ENCODE measurements around the gene ELOB. TPM values are rescaled to one million over a fixed set of nuclear protein-coding genes. Genes with fewer than 3 reads are reported as not detected.

Gene ELOB
- 262 and 317 TPM in 2 replicates for total RNA-seq

DNA sequence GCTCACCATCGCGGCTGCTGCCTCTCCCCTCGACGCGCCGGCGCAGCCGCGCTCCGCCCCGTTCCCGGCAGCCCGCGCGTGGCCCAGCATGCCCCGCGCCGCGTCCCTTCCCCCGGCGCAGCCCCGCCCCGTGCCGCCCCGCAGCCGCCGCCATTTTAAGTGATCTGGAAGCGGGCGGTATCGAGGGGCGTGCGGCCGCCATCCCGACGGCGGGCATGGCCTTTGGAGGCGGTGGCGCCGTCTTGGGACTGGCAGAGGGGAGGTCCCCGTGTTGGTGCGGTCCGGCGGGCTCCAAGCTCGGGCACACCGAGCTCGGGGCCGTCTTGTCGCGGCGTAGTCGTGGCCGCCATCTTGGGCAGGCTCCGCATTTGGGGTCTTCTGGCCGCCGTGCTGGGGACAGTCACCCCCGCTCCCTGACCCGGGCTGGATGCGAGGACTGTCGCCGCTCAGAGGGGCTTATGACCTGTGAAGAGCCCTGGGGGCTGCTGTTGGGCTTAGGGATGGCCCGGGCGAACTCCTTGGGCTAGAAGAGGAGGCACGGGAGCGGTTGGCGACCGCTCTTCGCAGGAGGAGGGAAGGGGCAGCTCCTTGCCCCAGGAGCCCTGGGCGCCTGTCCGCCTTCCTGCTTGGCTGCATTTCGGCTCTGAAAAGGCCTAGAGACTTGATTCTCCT lies at the start of gene ELOB:
Gene ELOB, minus strand, starts transcription at position 50 of the 672 bp plus-strand sequence. Its CDS starts 41 bp downstream, at position 9.

GRCh38 chr16:2816751-2817339 lies 39.8 kb upstream of the ELOB start, which contains the start of gene PRSS21:
Gene PRSS21, plus strand, starts transcription at chr16:2817237. Its CDS starts 32 bp downstream, at chr16:2817269.

DNA sequence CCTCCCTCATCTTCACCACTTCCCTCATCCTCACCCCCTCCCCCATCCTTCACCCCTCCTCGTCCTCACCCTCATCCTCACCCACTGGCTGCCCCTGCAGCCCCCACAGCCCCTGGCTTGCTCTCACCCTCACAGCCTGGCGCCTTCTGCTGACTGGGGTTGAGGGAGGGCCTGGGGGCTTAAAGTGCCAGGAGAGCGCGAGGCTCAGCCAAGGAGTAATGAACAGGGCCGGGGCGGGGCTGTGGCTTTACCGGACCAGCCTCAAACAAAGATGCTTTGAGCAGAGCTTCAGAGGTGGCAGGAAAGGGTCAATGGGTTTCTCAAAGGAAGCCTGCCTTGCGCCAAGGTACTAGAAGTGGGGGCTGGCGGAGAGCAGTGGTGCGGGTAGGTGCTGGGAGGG lies 10.3 kb upstream of the ELOB start, which contains the start of gene PRSS33:
Gene PRSS33, minus strand, starts transcription at position 155 of the 400 bp plus-strand sequence. CDS start 1,013 bp downstream, outside the sequence.

DNA sequence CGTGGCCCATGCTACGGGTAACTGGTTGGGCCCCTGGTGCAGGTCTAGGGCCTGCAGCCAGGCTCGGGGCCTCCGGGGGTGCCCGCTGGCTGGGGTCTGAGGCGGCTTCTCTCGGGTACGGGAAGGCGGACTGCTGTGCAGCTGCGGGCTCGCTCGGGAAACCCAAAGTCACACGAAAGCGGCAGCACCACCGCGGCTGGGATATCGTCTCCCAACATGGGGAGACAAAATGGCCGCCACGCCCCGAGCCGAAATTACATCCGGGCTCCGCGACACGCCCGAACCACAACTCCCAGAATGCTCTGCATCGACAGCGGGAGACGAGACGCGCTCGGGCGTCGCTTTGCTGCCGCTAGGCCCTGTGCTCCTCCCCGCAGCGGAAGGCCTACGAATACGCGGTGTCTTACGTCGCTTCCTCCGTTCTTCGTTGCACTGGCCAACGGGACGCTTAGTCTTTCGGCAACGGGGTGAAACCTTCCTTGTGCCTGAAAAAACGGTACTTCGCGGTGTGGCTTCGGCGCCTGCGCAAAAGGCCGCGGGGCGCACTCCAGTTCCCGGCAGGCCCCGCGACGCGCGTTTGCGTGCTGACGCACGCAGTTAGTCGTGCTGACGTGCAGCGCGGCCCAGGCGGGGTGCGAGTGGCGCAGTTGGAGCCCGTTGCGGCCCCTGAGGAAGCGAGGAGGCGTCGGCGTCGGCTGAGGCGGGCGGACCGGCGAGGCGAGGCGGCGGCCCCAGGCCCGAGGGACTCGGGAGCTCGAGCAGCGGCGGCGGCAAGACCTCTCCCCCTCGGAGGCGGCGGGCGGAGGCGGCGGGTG lies 24.8 kb downstream of the ELOB start, which contains the start of gene SRRM2:
Gene SRRM2, plus strand, starts transcription at position 604 of the 815 bp plus-strand sequence. CDS start 3,727 bp downstream, outside the sequence.

Other genes with a start within 250 kb of the ELOB start
- gene CEMP1, start 245.9 kb downstream of the ELOB start, total RNA-seq: not detected in 2 replicates
- gene PDPK1, start 239.3 kb downstream of the ELOB start, total RNA-seq: 11.7 and 15.4 TPM in 2 replicates
- gene KCTD5, start 94.8 kb downstream of the ELOB start, total RNA-seq: 29.1 and 33.0 TPM in 2 replicates
- gene PRSS27, start 57.1 kb downstream of the ELOB start, total RNA-seq: 0.16 and 0.18 TPM in 2 replicates
- 46.7 and 53.8 TPM in 2 replicates for gene SRRM2, start 24.6 kb downstream of the ELOB start, total RNA-seq
- gene PRSS33, start 10.3 kb upstream of the ELOB start, total RNA-seq: not detected in 2 replicates
- gene PRSS41, start 21.2 kb upstream of the ELOB start, total RNA-seq: not detected in 2 replicates
- not detected in 2 replicates for gene PRSS21, start 40.0 kb upstream of the ELOB start, total RNA-seq
- 1.8 TPM in 1 of 2 replicates, not detected in the other for gene ZG16B, start 53.0 kb upstream of the ELOB start, total RNA-seq
- gene PRSS22, start 80.9 kb upstream of the ELOB start, total RNA-seq: not detected in 2 replicates
- gene FLYWCH2, start 105.9 kb upstream of the ELOB start, total RNA-seq: 75.6 and 81.2 TPM in 2 replicates
- gene FLYWCH1, start 134.7 kb upstream of the ELOB start, total RNA-seq: 22.6 and 28.2 TPM in 2 replicates
- not detected in 2 replicates for gene KREMEN2, start 187.0 kb upstream of the ELOB start, total RNA-seq
- 10.0 and 10.5 TPM in 2 replicates for gene PAQR4, start 192.1 kb upstream of the ELOB start, total RNA-seq
- gene PKMYT1, start 203.2 kb upstream of the ELOB start, total RNA-seq: 5.8 and 14.6 TPM in 2 replicates
- not detected in 2 replicates for gene CLDN9, start 235.6 kb upstream of the ELOB start, total RNA-seq
- 0.16 TPM in 1 of 2 replicates, not detected in the other for gene CLDN6, start 240.9 kb upstream of the ELOB start, total RNA-seq
- 164 and 196 TPM in 2 replicates for gene TNFRSF12A, start 243.1 kb upstream of the ELOB start, total RNA-seq
- 6.5 and 12.0 TPM in 2 replicates for gene HCFC1R1, start 246.7 kb upstream of the ELOB start, total RNA-seq
- gene THOC6, start 246.8 kb upstream of the ELOB start, total RNA-seq: 18.5 and 19.9 TPM in 2 replicates

Data from cardiac atrium fibroblast (primary cell).